NK-92 (cell line): ENCODE data around the gene ZNF593OS.

ENCODE experiments used
- DNase-seq: peaks from one replicate; lab custom pipeline; 2025; ENCODE audit not compliant: unreplicated experiment; lab: John Stamatoyannopoulos, UW

ZNF593OS gene

GRCh38 chr1:26160527-26161414 lies 10.9 kb downstream of the ZNF593OS start:
- no peak for DNase-seq

GRCh38 chr1:26159743-26160039 lies 11.9 kb downstream of the ZNF593OS start:
- no peak for DNase-seq

- DNase-seq = no peak
Measured at GRCh38 chr1:26158908-26159742, 12.5 kb downstream of the ZNF593OS start, which contains the start of gene FAM110D. TSS of gene FAM110D (plus strand) at chr1:26159079. CDS start at chr1:26161292, 2,213 bp downstream.

- no peak for DNase-seq
Measured at GRCh38 chr1:26158271-26158907, 13.2 kb downstream of the ZNF593OS start.

- DNase-seq = no peak
Measured at GRCh38 chr1:26156285-26157038, 15.2 kb downstream of the ZNF593OS start.

GRCh38 chr1:26155370-26156284 lies 16.0 kb downstream of the ZNF593OS start:
- DNase-seq = no peak

- DNase-seq = no peak
Measured at GRCh38 chr1:26154750-26155149, 16.9 kb downstream of the ZNF593OS start.

GRCh38 chr1:26153966-26154532 lies 17.6 kb downstream of the ZNF593OS start:
- DNase-seq = no peak

- DNase-seq = no peak
Measured at GRCh38 chr1:26148887-26149286, 22.7 kb downstream of the ZNF593OS start.

- no peak for DNase-seq
Measured at GRCh38 chr1:26145960-26146294, 25.7 kb downstream of the ZNF593OS start.

- DNase-seq = no peak
Measured at GRCh38 chr1:26145041-26145959, 26.3 kb downstream of the ZNF593OS start.

GRCh38 chr1:26142159-26142558 lies 29.5 kb downstream of the ZNF593OS start:
- DNase-seq = no peak

- no peak for DNase-seq
Measured at GRCh38 chr1:26138974-26139558, 32.6 kb downstream of the ZNF593OS start.

GRCh38 chr1:26134466-26134865 lies 37.2 kb downstream of the ZNF593OS start:
- no peak for DNase-seq

- no peak for DNase-seq
Measured at GRCh38 chr1:26132834-26133167, 38.8 kb downstream of the ZNF593OS start.

- DNase-seq = no peak
Measured at GRCh38 chr1:26132128-26132833, 39.4 kb downstream of the ZNF593OS start.

- DNase-seq = no peak
Measured at GRCh38 chr1:26130695-26131094, 40.9 kb downstream of the ZNF593OS start.

- DNase-seq = no peak
Measured at GRCh38 chr1:26129778-26130177, 41.9 kb downstream of the ZNF593OS start.
